NCI-H82 (cell line): ENCODE results near the gene LIM2.

Experiments used
- DNase-seq: peaks from one replicate; lab custom pipeline; 2025; lab: John Stamatoyannopoulos, UW

The LIM2 gene

DNA sequence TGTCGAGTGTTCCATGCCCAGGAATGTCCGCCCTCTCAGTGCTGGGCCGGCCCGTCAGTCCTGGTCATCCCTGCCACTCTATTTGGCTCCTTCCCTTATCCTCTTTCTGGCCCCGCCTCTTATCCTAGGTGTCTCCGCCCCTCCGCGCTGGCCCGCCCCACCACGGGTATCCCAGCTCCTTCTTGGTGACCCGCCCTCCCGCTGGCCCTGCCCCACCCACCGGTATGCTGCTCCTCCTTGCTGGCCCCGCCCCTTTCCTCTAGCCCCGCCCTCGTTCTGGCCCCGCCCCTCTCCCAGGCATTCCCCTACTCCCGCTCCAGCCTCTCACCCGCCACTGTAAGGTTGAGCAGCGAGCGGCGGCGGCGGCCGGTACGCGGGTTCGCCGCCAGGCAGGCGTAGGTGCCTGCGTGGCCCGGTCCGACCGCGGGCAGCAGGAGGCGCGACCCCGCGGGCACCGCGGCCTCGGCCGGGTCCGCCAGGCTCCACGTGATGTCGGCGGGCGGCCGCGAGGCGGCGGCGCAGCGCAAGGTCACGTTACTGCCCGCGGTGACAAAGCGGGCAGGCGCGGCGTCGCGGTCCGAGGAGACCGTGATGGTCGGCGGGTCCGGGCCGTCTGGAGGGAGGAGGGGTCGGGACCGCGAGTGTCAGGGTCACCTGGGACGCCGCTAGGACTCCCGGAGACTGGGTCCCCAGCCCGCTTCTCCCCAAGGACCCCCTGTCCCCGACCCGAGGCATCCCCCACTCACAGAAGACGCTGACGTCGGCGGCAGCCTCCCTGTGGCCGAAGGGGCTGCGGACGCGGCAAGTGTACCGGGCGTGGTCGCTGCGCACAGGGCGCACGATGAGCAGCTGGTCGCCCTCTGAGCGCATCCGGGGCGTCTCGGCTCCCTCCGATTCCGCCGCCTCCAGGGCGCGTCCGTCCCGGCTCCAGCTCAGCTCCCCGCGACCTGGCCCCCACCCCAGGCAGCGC, 47.8 kb downstream of the LIM2 start:
- peak; percentile 95 for DNase-seq

GRCh38 chr19:51339313-51339686, 48.5 kb downstream of the LIM2 start:
- no peak for DNase-seq

DNA sequence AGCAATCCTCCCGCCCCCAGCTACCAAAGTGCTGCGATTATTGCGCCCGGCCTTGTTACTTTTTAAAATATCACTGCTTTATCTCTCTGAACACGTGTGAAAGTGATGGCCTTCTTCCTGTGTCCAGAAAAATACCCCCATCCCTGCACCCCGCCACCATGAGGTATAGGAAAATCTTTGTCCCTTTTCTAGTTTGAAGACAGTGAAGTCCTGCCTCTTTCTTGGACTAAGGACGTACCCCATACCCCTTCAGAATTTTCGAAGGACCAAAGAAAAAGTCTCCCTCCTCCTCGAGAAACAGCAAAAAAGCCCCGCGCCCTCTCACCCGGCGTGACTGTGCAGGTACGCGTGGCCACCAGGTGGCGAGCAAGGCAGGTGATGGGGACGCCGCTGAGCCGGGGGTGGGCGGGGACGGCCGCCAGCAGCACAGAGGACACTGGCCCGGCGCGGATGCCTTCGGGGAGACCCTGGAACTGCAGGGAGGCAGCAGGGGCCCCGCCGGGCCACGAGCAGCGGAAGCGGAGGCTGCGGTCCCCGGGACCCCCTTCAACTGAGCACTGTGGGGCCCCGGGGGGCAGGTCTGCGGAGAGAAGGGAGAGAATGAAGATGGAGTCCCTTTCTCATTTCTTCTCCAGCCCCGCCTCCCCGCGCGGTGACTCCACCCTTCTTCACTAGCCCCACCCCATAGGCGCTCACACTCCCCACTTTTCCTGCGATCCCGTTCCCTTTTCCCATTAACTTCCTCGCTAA, 49.0 kb downstream of the LIM2 start:
- DNase-seq: peak; percentile 85

GRCh38 chr19:51337861-51338562, 49.8 kb downstream of the LIM2 start:
- DNase-seq: no peak

DNA sequence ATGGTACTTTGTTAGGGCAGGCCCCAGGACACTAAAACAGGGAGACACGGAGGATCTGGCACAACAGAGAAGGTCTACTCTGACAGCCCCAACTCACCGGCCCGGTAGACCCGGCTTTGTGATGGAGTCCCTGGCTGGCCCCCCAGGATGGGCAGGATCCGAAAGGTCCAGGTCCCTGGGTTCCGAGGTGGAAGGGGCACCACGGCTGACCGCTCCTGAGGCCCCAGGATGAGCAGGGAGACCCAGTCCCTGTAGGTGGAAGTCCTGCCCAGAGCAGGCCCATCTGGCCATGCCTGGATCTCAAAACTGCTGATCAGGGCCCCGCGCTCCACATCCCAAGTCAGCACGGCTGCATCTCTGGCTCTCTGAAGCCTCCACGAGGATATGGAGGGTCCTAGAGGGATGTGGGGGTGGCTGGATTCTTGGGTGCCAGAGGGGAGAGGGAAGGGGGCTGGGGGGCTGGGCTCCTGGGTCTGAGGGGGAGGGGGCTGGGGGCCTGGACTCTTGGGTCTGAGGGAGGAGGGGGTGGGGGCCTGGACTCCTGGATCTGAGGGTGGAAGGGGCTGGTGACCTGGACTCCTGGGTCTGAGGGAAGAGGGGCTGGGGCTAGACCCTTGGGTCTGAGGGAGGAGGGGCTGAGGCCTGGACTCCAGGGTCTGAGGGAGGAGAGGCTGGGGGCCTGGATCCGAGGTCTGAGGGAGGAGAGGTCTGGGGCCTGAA, 50.5 kb downstream of the LIM2 start:
- no peak for DNase-seq

- DNase-seq: peak; percentile 65
Observed at GRCh38 chr19:51333836-51334460, 53.8 kb downstream of the LIM2 start.

DNA sequence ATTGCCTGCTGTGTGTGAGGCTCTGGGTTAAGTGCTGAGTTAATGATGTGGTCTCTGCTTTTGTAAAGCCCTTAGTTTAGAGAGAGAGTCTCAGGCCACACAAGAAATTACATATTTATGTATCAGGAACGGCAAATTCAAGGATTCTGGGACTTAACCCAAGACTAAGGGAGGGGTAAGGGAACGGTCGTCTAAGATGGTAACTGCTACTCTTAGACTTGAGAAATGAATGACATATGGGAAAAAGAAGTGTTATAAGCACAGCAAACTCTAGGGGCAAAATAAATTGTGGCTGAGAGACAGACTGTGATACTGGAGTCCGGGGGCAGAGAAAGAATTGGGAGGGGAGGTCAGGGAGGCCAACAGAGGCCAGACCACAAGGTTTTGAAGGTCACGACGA, 56.1 kb downstream of the LIM2 start:
- DNase-seq: no peak

- DNase-seq: no peak
Observed at GRCh38 chr19:51331193-51331592, 56.6 kb downstream of the LIM2 start.

- no peak for DNase-seq
Observed at GRCh38 chr19:51330366-51330765, 57.4 kb downstream of the LIM2 start.
